HL-60 (cell line): ENCODE data around the gene INTS13.

ENCODE experiments used
- DNase-seq, 2 experiments: peaks; one replicate each; pipeline ENCODE4 v3.0.0-alpha.2; 2010 to 2020; ENCODE audit warnings: low read depth in 1 of 2, low spot score in 1 of 2
- H3K27ac ChIP-seq: fragments of 250-450 bp; sonication (Bioruptor Pico); replicated peaks from 2 replicates; pipeline ENCODE4 v1.5.1; 2020; ENCODE audit warnings: mild to moderate bottlenecking, moderate library complexity
- H3K27me3 ChIP-seq: fragments of 250-450 bp; sonication (Bioruptor Pico); 2 replicates; pipeline ENCODE4 v1.5.1; 2021; ENCODE audit warnings: mild to moderate bottlenecking, moderate library complexity; ENCODE audit not compliant: insufficient read depth, poor library complexity, severe bottlenecking
- H3K4me3 ChIP-seq: replicated peaks from 2 replicates; pipeline ENCODE4 v1.5.1; 2011; ENCODE audit warnings: mild to moderate bottlenecking, control low read depth, low read length; ENCODE audit not compliant: insufficient read depth
- GABPA ChIP-seq: IDR thresholded peaks from 2 replicates; pipeline ENCODE4 v1.6.1; 2012; ENCODE audit warnings: low read depth
- POLR2AphosphoS5 ChIP-seq: IDR thresholded peaks from 2 replicates; pipeline ENCODE4 v1.6.1; 2012; ENCODE audit warnings: low read depth
- SPI1 ChIP-seq: IDR thresholded peaks from 2 replicates; pipeline ENCODE4 v1.6.1; 2012; ENCODE audit warnings: low read depth, mild to moderate bottlenecking, borderline replicate concordance
- TF ChIP-seq, protein P1 (sequence below): IDR thresholded peaks from one replicate; pipeline ENCODE4 v1.5.1; 2011; ENCODE audit warnings: low read length, control low read depth, inconsistent platforms; ENCODE audit not compliant: insufficient read depth
- TF ChIP-seq, protein P2 (sequence below): IDR thresholded peaks from 2 replicates; pipeline ENCODE4 v1.6.1; 2012; ENCODE audit warnings: low read depth; ENCODE audit not compliant: insufficient replicate concordance

INTS13 gene

GRCh38 chr12:26921886-26922285 is 15.9 kb downstream of the INTS13 start:
- TF ChIP-seq POLR2AphosphoS5, result no peak
- TF ChIP-seq, protein P1, sequence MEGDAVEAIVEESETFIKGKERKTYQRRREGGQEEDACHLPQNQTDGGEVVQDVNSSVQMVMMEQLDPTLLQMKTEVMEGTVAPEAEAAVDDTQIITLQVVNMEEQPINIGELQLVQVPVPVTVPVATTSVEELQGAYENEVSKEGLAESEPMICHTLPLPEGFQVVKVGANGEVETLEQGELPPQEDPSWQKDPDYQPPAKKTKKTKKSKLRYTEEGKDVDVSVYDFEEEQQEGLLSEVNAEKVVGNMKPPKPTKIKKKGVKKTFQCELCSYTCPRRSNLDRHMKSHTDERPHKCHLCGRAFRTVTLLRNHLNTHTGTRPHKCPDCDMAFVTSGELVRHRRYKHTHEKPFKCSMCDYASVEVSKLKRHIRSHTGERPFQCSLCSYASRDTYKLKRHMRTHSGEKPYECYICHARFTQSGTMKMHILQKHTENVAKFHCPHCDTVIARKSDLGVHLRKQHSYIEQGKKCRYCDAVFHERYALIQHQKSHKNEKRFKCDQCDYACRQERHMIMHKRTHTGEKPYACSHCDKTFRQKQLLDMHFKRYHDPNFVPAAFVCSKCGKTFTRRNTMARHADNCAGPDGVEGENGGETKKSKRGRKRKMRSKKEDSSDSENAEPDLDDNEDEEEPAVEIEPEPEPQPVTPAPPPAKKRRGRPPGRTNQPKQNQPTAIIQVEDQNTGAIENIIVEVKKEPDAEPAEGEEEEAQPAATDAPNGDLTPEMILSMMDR, result no peak
- TF ChIP-seq, protein P2, sequence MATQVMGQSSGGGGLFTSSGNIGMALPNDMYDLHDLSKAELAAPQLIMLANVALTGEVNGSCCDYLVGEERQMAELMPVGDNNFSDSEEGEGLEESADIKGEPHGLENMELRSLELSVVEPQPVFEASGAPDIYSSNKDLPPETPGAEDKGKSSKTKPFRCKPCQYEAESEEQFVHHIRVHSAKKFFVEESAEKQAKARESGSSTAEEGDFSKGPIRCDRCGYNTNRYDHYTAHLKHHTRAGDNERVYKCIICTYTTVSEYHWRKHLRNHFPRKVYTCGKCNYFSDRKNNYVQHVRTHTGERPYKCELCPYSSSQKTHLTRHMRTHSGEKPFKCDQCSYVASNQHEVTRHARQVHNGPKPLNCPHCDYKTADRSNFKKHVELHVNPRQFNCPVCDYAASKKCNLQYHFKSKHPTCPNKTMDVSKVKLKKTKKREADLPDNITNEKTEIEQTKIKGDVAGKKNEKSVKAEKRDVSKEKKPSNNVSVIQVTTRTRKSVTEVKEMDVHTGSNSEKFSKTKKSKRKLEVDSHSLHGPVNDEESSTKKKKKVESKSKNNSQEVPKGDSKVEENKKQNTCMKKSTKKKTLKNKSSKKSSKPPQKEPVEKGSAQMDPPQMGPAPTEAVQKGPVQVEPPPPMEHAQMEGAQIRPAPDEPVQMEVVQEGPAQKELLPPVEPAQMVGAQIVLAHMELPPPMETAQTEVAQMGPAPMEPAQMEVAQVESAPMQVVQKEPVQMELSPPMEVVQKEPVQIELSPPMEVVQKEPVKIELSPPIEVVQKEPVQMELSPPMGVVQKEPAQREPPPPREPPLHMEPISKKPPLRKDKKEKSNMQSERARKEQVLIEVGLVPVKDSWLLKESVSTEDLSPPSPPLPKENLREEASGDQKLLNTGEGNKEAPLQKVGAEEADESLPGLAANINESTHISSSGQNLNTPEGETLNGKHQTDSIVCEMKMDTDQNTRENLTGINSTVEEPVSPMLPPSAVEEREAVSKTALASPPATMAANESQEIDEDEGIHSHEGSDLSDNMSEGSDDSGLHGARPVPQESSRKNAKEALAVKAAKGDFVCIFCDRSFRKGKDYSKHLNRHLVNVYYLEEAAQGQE, result no peak
- no peak for TF ChIP-seq SPI1
- no peak for TF ChIP-seq GABPA
- no peak overlapping the region for H3K4me3 ChIP-seq
- no peaks in the 10 kb centered on the region for H3K27me3 ChIP-seq
- DNase-seq, result no peak
- H3K27ac ChIP-seq, result no peak overlapping the region

GRCh38 chr12:26919216-26919555 is 18.6 kb downstream of the INTS13 start:
- H3K4me3 ChIP-seq, result no peak overlapping the region
- no peaks in the 10 kb centered on the region for H3K27me3 ChIP-seq
- no peak for DNase-seq
- TF ChIP-seq GABPA, result no peak
- no peak for TF ChIP-seq POLR2AphosphoS5
- TF ChIP-seq SPI1, result no peak
- TF ChIP-seq, protein P2, result no peak
- TF ChIP-seq, protein P1, result no peak
- no peak overlapping the region for H3K27ac ChIP-seq

DNA sequence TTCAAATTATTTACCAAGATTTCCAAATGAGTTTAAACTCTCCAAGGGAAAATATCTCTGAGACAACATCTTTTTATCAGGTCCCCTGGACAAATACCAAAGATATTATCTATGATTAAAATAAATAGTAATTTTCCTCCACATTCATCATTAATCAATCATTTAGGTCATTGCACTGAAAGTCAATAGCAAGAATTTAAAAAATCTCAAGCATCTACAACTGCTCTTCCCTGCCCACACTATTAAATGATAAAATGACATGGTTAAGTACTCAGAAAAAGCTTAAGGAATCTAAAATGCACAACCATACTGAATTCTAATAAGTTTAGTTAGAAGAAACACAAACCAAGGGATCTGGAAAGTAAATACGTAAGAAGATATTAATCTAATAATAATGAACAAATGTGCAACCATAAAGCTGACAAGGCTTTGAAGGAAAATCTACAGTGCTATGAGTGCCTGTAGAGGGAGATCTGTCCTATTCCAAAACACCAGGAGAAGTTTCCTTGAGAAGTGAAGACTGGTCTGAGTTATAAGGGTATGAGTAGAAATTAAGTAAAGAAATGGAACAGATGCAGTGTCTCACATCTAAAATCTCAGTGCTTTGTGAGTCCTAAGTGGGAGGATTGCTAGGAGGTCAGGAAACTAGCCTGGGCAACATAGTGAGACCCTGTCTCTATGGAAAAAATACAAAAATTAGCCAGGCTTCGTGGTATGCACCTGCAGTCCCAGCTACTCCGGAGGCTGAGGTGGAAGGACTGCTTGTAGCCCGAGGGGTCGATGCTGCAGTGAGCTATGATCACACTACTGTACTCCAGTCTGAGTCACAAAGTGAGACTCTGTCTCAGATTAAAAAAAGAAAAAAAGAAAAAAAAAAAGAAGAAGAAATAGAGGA is 19.2 kb downstream of the INTS13 start:
- no peak overlapping the region for H3K4me3 ChIP-seq
- no peaks in the 10 kb centered on the region for H3K27me3 ChIP-seq
- no peak overlapping the region for H3K27ac ChIP-seq
- TF ChIP-seq SPI1, result no peak
- TF ChIP-seq GABPA, result no peak
- TF ChIP-seq, protein P2, result no peak
- TF ChIP-seq POLR2AphosphoS5, result no peak
- TF ChIP-seq, protein P1, result no peak
- DNase-seq, result no peak
